ENCODE results near the gene PLBD2. TPM values are rescaled to one million over a fixed set of nuclear protein-coding genes. Genes with fewer than 3 reads are reported as not detected.

PLBD2 gene, protein sequence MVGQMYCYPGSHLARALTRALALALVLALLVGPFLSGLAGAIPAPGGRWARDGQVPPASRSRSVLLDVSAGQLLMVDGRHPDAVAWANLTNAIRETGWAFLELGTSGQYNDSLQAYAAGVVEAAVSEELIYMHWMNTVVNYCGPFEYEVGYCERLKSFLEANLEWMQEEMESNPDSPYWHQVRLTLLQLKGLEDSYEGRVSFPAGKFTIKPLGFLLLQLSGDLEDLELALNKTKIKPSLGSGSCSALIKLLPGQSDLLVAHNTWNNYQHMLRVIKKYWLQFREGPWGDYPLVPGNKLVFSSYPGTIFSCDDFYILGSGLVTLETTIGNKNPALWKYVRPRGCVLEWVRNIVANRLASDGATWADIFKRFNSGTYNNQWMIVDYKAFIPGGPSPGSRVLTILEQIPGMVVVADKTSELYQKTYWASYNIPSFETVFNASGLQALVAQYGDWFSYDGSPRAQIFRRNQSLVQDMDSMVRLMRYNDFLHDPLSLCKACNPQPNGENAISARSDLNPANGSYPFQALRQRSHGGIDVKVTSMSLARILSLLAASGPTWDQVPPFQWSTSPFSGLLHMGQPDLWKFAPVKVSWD
- polyA plus RNA-seq: 10 to 100 TPM in 2 of 3 donors, 1 to 10 TPM in 1; 8.8 to 20.1 (median 12.5) TPM

DNA sequence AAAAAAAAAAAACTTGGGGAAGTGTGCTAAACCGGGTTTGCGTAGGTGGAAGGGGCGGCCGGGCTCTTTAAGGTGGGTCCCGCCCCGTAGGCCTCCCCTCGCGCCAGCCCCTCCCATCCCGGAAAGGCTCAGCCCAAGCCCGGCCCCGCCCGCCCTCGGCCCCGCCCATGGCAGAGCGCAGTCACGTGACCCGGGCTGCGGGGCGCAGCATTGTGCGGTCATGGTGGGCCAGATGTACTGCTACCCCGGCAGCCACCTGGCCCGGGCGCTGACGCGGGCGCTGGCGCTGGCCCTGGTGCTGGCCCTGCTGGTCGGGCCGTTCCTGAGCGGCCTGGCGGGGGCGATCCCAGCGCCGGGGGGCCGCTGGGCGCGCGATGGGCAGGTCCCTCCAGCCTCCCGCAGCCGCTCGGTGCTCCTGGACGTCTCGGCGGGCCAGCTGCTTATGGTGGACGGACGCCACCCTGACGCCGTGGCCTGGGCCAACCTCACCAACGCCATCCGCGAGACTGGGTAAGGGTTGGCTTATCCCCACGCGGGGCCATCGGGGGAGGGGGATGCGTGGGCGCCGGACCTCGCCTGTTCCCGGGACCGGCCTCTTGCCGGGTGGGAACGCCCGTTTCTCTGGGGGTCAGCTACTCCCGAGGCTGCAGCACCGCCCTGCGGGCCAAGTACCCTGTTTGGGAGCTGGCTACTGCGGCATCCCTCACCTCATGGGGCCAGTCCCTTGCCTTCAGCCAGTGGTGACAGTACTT lies at the start of gene PLBD2:
PLBD2 (plus strand) TSS at position 207 of the 752 bp plus-strand sequence; CDS start at position 221, 14 bp downstream.
- WGBS, 3 donors: 0 to 2% (median 1%) methylated on average over 51 to 67 of the region's 67 CpGs

GRCh38 chr12:113310489-113310888 lies 47.9 kb upstream of the PLBD2 start:
- no peak overlapping the region for H3K27ac ChIP-seq (ENCODE audit: low read depth, low read length)
- WGBS, 3 donors: 100% methylated on average over 1 of the region's 1 CpG

More for the DNA sequence above, at the start of gene PLBD2:
- H3K27ac ChIP-seq (ENCODE audit: low read depth, low read length): no peak within 1 kb of the TSS

- no peak overlapping the region for H3K27ac ChIP-seq (ENCODE audit: low read depth, low read length)
These were observed 44.3 kb upstream of the PLBD2 start for GRCh38 chr12:113314121-113314529.

DNA sequence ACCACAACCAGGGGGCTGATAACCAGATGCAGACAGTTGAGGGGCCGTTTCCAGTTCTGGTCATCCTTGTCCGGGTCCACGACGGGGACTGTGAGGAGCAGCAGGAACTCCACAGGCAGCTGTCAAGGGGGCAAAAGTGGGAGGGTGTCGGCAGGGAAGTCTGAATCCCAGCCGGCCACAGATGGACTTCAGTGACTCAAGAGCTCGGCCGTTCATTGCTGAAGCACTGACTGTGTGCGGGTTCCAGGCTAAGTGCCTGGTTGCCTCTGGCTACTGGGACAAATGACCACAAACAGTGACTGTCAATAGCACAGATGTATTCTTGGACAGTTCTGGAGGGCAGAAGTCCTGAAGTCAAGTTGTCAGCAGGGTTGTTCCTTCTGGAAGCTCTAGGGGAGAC lies 43.0 kb upstream of the PLBD2 start:
- no peak overlapping the region for H3K27ac ChIP-seq (ENCODE audit: low read depth, low read length)

More at GRCh38 chr12:113314121-113314529, 44.3 kb upstream of the PLBD2 start:
- WGBS, 3 donors: 58 to 78% (median 71%) methylated on average over 7 of the region's 7 CpGs

GRCh38 chr12:113316155-113316554 lies 42.2 kb upstream of the PLBD2 start:
- 96 to 99% (median 97%) methylated on average over 7 of the region's 7 CpGs for WGBS, 3 donors
- no peak overlapping the region for H3K27ac ChIP-seq (ENCODE audit: low read depth, low read length)

More for the DNA sequence above, 43.0 kb upstream of the PLBD2 start:
- WGBS, 3 donors: 78 to 88% (median 85%) methylated on average over 9 of the region's 9 CpGs

DNA sequence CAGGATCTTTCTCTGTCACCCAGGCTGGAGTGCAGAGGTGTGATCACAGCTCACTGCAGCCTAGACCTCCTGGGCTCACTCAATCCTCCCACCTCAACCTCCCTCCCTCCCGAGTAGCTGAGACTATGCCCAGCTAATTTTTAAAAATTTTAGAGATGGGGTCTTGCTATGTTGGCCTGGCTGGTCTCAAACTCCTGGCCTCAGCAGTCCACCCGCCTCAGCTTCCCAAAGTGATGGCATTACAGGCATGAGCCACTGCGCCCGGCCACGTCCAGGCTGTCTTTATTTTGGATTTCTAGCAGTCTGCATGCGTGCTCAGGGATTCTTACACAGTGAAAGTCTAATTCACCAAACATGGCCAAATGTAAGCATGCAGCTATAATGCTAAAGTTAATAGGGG lies 41.3 kb upstream of the PLBD2 start:
- no peak overlapping the region for H3K27ac ChIP-seq (ENCODE audit: low read depth, low read length)
- 95 to 97% (median 97%) methylated on average over 6 of the region's 6 CpGs for WGBS, 3 donors

DNA sequence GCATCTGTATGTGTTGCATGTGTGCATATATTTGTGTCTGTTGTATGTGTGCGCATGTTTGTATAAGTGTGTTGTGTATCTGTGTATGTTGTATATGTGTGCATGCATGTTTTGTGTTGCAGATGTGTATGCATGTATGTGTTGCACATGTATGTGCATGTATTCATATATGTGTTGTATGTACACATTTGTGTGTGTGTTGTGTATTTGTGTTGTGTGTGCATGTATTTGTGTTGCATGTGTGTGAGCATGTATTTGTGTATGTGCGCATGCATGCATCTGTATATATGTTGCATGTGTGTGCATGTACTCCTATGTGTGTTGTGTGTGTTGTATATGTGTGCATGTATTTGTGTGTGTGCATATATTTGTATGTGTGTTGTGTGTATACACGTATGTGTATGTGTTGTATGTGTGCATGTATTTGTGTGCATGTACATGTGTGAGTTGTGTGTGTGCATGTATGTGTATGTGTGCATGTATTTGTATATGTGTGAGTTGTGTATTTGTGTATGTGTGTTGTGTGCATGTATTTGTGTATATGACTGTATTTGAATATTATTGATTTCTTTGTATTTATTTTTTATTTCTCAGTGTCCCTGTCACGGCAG lies 40.2 kb upstream of the PLBD2 start:
- 92 to 96% (median 95%) methylated on average over 4 of the region's 4 CpGs for WGBS, 3 donors
- H3K27ac ChIP-seq (ENCODE audit: low read depth, low read length): no peak overlapping the region

DNA sequence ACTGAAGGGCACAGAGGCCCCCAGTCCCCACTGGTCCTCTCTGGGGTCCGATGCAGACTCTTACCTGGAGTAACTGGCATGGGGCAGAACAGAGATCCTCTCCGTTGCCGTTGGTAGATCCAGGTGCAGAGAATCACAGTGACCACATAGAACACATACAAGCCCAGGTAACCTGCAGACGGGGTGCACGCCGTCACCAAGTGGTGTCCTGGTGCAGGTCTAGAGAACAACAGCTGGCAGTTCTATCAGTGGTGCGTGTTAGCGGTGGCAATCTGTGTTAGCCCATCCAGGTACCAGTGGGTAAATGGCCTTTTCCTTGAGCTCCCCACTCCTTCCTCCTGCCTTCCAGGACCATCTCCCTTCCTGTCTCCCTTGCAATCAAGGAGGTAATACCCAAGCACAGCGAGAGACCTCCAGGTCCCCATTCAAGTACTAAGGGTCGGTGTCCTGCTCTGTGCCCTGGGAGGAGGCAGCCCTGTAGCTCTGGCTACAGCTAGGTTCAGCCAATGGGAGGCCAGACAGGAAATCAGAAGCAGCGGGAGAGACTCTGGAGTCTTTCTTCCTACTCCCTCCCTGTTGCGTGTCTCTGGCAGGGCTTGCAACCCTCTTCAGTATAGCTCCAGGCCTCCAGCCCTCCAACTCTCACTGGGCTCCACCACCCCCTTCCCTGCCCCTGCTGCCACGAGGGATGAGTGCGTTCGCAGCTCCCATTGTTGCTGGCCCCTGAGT lies 39.3 kb upstream of the PLBD2 start:
- H3K27ac ChIP-seq (ENCODE audit: low read depth, low read length): no peak overlapping the region
- 91 to 96% (median 94%) methylated on average over 15 of the region's 15 CpGs for WGBS, 3 donors

DNA sequence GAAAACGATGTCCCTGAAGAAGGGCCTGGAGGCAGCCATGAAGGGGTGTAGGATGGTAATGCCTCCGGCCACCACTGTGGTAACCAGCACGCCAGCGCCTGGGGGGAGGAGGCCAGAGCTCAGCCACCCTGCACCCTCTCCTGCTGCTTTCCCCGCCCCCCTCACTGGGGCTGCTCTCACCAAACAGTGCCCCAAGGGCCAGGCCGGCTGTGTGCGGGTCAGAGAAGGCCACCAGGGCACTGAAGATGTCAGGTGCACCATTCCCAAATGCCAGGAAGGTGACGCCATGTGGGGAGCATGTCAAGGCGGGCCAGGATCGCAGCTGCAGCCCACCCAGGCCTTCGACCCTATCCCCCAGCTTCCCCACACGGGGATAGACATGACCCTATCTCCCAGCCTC lies 38.0 kb upstream of the PLBD2 start:
- H3K27ac ChIP-seq (ENCODE audit: low read depth, low read length): no peak overlapping the region
- WGBS, 3 donors: 90 to 95% (median 92%) methylated on average over 12 of the region's 12 CpGs

DNA sequence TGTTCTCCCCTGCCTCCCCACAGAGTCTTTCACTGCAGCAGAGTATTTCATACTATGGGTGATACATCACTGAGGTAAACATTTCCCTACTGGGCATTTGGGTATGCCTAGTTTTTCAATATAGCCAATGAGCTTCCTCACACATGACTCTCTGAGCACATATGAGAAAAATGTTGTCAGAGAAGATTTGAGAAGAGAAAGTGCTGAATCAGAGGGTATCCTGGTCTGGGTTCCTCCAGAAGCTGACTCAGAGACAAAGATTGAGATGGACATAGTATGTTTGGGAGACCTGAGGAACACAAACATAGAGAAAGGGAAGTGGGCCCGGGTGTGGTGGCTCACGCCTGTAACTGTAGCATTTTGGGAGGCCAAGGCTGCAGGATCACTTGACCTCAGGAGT lies 36.0 kb upstream of the PLBD2 start:
- H3K27ac ChIP-seq (ENCODE audit: low read depth, low read length): no peak overlapping the region
- 84 to 100% (median 93%) methylated on average over 2 of the region's 2 CpGs for WGBS, 3 donors

GRCh38 chr12:113325916-113326315 lies 32.5 kb upstream of the PLBD2 start:
- H3K27ac ChIP-seq (ENCODE audit: low read depth, low read length): no peak overlapping the region
- 28 to 47% (median 46%) methylated on average over 3 of the region's 3 CpGs for WGBS, 3 donors

DNA sequence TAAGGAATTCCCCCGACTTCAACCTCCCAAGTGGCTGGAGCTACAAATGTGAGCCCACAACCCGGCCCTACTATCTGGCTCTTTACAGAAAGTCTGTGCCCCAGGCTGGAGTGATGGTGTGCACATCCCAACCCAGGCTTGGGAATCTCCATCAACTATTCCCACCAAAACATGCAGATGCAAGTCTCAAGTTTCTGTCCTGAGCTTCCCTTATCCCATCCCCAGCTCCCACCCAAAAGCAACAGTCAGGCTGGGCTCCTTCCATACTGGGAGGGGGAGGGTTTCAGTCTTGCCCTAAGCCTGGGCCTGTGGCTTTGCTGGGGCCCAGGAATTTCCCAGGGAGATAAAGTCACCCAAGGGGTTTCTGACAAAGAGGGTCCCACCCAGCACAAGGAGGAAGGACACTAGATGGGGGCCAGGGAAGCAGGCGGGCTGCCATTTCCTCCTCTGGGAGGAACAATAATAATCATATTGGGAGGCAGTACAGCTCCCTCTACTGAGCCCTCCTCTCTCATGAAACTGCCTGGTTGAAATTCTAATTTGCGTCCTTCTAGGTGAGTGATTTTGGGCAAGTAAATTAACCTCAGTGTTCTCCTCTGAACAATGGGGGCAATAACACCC lies 31.5 kb upstream of the PLBD2 start:
- H3K27ac ChIP-seq (ENCODE audit: low read depth, low read length): no peak overlapping the region
- WGBS, 3 donors: 64 to 81% (median 64%) methylated on average over 4 of the region's 4 CpGs

DNA sequence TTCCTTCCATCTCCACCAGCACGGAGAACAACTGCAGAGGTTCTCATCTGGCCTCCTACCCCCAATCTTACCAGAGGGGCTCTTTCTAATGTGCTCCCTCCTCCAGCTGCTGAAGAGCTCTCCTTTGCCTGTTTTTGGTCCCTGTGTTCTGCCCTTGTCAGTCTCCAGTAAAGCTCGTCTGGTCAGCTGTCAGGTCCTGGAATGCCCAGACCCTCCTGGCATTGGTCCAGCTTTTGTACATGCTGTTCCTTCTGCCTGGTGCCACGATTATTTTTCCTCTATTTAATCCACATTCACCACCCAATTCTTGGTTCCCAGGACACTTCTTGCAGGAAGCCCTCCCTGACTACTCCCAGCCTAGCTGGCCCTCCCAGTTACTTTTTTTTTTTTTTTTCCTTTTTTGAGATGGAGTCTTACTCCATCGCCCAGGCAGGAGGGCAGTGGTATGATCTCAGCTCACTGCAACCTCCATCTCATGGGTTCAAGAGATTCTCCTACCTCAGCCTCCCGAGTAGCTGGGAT lies 30.0 kb upstream of the PLBD2 start:
- WGBS, 3 donors: 77 to 91% (median 87%) methylated on average over 5 of the region's 5 CpGs
- no peak overlapping the region for H3K27ac ChIP-seq (ENCODE audit: low read depth, low read length)

- H3K27ac ChIP-seq (ENCODE audit: low read depth, low read length): no peak overlapping the region
- WGBS, 3 donors: 74 to 91% (median 75%) methylated on average over 9 of the region's 9 CpGs
These were observed 29.2 kb upstream of the PLBD2 start for GRCh38 chr12:113329022-113329790.

GRCh38 chr12:113329791-113330417 lies 28.5 kb upstream of the PLBD2 start:
- WGBS, 3 donors: 93 to 100% (median 100%) methylated on average over 1 of the region's 1 CpG
- H3K27ac ChIP-seq (ENCODE audit: low read depth, low read length): no peak overlapping the region

GRCh38 chr12:113330505-113330904 lies 27.9 kb upstream of the PLBD2 start:
- 92 to 96% (median 96%) methylated on average over 2 of the region's 2 CpGs for WGBS, 3 donors

More at GRCh38 chr12:113330505-113330904, 27.9 kb upstream of the PLBD2 start:
- no peak overlapping the region for H3K27ac ChIP-seq (ENCODE audit: low read depth, low read length)

All from adipose tissue (tissue), 3 donors.